ENCODE results near the gene RALGPS1. TPM values are rescaled to one million over a fixed set of nuclear protein-coding genes. Genes with fewer than 3 reads are reported as not detected.

RALGPS1 gene
- total and polyA plus RNA-seq, 2 of the 13 experiments (the other 11 are each of a cell fraction or from before 2014, with no cell fraction given): 3.7 to 6.5 TPM

DNA sequence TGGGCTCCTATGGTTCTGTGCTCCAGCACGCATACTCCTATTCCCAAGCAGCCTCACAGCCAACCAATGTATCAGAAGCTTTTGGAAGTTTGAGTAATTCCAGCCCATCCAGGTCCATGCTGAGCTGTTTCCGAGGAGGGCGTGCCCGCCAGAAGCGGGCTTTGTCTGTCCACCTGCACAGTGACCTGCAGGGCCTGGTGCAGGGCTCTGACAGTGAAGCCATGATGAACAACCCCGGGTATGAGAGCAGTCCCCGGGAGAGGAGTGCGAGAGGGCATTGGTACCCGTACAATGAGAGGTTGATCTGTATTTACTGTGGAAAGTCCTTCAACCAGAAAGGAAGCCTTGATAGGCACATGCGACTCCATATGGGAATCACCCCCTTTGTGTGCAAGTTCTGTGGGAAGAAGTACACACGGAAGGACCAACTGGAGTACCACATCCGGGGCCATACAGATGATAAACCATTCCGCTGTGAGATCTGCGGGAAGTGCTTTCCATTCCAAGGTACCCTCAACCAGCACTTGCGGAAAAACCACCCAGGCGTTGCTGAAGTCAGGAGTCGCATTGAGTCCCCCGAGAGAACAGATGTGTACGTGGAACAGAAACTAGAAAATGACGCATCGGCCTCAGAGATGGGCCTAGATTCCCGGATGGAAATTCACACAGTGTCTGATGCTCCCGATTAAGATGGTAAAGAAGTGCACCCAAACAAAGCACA is 34.2 kb upstream of the RALGPS1 start:
- TF ChIP-seq ESRRA (CRISPR knock-in tag; IDR thresholded peaks at IDR 0.05; ENCODE audit: low read depth): no peak
- TF ChIP-seq CCDC6 (CRISPR knock-in tag; IDR thresholded peaks at IDR 0.05): no peak
- no peak for TF ChIP-seq RARA (CRISPR knock-in tag; IDR thresholded peaks at IDR 0.05)
- no peak for TF ChIP-seq RBM22 (optimal IDR thresholded peaks at IDR 0.05; ENCODE audit: low read length)
- TF ChIP-seq, protein P1, sequence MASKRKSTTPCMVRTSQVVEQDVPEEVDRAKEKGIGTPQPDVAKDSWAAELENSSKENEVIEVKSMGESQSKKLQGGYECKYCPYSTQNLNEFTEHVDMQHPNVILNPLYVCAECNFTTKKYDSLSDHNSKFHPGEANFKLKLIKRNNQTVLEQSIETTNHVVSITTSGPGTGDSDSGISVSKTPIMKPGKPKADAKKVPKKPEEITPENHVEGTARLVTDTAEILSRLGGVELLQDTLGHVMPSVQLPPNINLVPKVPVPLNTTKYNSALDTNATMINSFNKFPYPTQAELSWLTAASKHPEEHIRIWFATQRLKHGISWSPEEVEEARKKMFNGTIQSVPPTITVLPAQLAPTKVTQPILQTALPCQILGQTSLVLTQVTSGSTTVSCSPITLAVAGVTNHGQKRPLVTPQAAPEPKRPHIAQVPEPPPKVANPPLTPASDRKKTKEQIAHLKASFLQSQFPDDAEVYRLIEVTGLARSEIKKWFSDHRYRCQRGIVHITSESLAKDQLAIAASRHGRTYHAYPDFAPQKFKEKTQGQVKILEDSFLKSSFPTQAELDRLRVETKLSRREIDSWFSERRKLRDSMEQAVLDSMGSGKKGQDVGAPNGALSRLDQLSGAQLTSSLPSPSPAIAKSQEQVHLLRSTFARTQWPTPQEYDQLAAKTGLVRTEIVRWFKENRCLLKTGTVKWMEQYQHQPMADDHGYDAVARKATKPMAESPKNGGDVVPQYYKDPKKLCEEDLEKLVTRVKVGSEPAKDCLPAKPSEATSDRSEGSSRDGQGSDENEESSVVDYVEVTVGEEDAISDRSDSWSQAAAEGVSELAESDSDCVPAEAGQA (IDR thresholded peaks at IDR 0.05; ENCODE audit: low read depth): no peak
- TF ChIP-seq, protein P1 (CRISPR knock-in tag; IDR thresholded peaks at IDR 0.05; ENCODE audit: borderline replicate concordance): no peak
- intact Hi-C loops (cut with micrococcal nuclease; ENCODE audit: unreplicated experiment): no loop called here
- H3K36me3 ChIP-seq (replicated peaks in 1 of 2; ENCODE audit: control insufficient read depth in 1 of 2, insufficient read depth in 2 of 2, low read length in 2 of 2): peaks cover 16 to 29% of the 10 kb centered on the region in 2 experiments; a peak in 4 of 5 replicates

More for the DNA sequence above, 34.2 kb upstream of the RALGPS1 start:
- H3K9me3 ChIP-seq (ENCODE audit: low read length): no peaks in the 10 kb centered on the region
- peaks cover 13% of the 10 kb centered on the region for H3K79me2 ChIP-seq (ENCODE audit: insufficient read depth, low read length)
- no peak for ATAC-seq
- DNase-seq (ENCODE audit: low spot score): no peak
- no peaks in the 10 kb centered on the region for H3K27me3 ChIP-seq (ENCODE audit: control insufficient read depth in 1 of 2, insufficient read depth in 2 of 2, low read length in 2 of 2)
- POLR2A ChIA-PET: no interaction called here
- BruUV-seq (replicated peaks): no TSS peak
- H3K4me3 ChIP-seq (replicated peaks in 1 of 3; ENCODE audit: insufficient read depth in 1 of 3, low read depth in 2 of 3, low read length in 3 of 3): no peak overlapping the region
- 95% methylated on average over 18 of the region's 23 CpGs for WGBS (ENCODE audit: low lambda C conversion rate)
- in situ Hi-C loops (cut with HindIII; ENCODE audit: extremely low pct_ligation_motif_present, low pct_unique_long_range_greater_than_20kb): no loop called here
- H2AFZ ChIP-seq (ENCODE audit: low read length): no peak overlapping the region
- H3K9ac ChIP-seq (ENCODE audit: insufficient read depth, low read depth, low read length): no peak overlapping the region
- peaks cover 14% of the 10 kb centered on the region for H3K4me1 ChIP-seq (ENCODE audit: insufficient read depth, low read length)
- no peak overlapping the region for H3K27ac ChIP-seq (ENCODE audit: extremely low read length, insufficient read depth, low read length)
- CTCF ChIA-PET (ENCODE audit: low intra/inter-chr PET ratio, low total read pairs): no interaction called here
- FAIRE-seq: no peak
- H3K4me2 ChIP-seq (ENCODE audit: low read depth, low read length): no peak overlapping the region
- H4K20me1 ChIP-seq (ENCODE audit: insufficient read depth, low read length): no peaks in the 10 kb centered on the region; the same call in 1 of the 2 replicates

All from HepG2 (cell line).